Kidney capillary endothelial cell (primary cell): Measurements from ENCODE around the gene RTN3.
A peak's percentile ranks its signal among the peaks of the same experiment; 100 is the strongest.

Experiments used
- DNase-seq: peaks from one replicate; pipeline ENCODE4 v3.0.0-alpha.2; 2018; ENCODE audit warnings: low spot score

Gene RTN3

GRCh38 chr11:63745304-63746170, 64.2 kb downstream of the RTN3 start:
- DNase-seq: no peak

- no peak for DNase-seq
These were observed 65.7 kb downstream of the RTN3 start for GRCh38 chr11:63747011-63747410.

- no peak for DNase-seq
These were observed 68.3 kb downstream of the RTN3 start for GRCh38 chr11:63749624-63750023.

- no peak for DNase-seq
These were observed 75.8 kb downstream of the RTN3 start for GRCh38 chr11:63756919-63757761.

GRCh38 chr11:63760487-63761079, 79.3 kb downstream of the RTN3 start:
- no peak for DNase-seq

- DNase-seq: no peak
These were observed 79.9 kb downstream of the RTN3 start for GRCh38 chr11:63761188-63761587.

- no peak for DNase-seq
These were observed 80.8 kb downstream of the RTN3 start for GRCh38 chr11:63761931-63762653.

GRCh38 chr11:63762654-63763495, 81.6 kb downstream of the RTN3 start:
- DNase-seq: no peak

- DNase-seq: no peak
These were observed 82.4 kb downstream of the RTN3 start for GRCh38 chr11:63763496-63764339.

- no peak for DNase-seq
These were observed 83.0 kb downstream of the RTN3 start for GRCh38 chr11:63764340-63764678.

- DNase-seq: no peak
These were observed 83.7 kb downstream of the RTN3 start for GRCh38 chr11:63764679-63765647.

GRCh38 chr11:63765688-63766241, 84.5 kb downstream of the RTN3 start:
- DNase-seq: no peak

GRCh38 chr11:63766531-63767235, 85.4 kb downstream of the RTN3 start:
- no peak for DNase-seq

GRCh38 chr11:63767267-63767564, 85.9 kb downstream of the RTN3 start:
- DNase-seq: no peak

GRCh38 chr11:63767565-63768236, 86.4 kb downstream of the RTN3 start:
- peak; percentile 76 for DNase-seq

- DNase-seq: peak; percentile 42
These were observed 87.1 kb downstream of the RTN3 start, which contains the start of gene ZFTA for GRCh38 chr11:63768237-63769041. Gene ZFTA (minus strand): TSS chr11:63768775. CDS start chr11:63768622, 153 bp downstream.
